Progenitor cell of endocrine pancreas (in vitro differentiated cells): Measurements from ENCODE around the gene NT5M. TPM values are rescaled to one million over a fixed set of nuclear protein-coding genes. Genes with fewer than 3 reads are reported as not detected.

Experiments
- DNase-seq: peaks from one replicate; pipeline ENCODE4 v3.0.0; 2021; ENCODE audit warnings: low spot score; ENCODE audit not compliant: unreplicated experiment
- H3K27ac Mint-ChIP-seq: 2 replicates; pipeline ENCODE4 v1.8.0; 2021; ENCODE audit warnings: mild to moderate bottlenecking, moderate library complexity, mixed read lengths
- H3K27me3 Mint-ChIP-seq: 2 replicates; pipeline ENCODE4 v1.8.0; 2021; ENCODE audit warnings: mixed read lengths
- H3K36me3 Mint-ChIP-seq: 2 replicates; pipeline ENCODE4 v1.8.0; 2022; ENCODE audit warnings: mixed read lengths; ENCODE audit not compliant: insufficient read depth
- H3K4me1 Mint-ChIP-seq: 2 replicates; pipeline ENCODE4 v1.8.0; 2021; ENCODE audit warnings: low read depth, mixed read lengths
- H3K4me3 Mint-ChIP-seq: 2 replicates; pipeline ENCODE4 v1.8.0; 2021; ENCODE audit warnings: low read depth, mild to moderate bottlenecking, moderate library complexity, mixed read lengths
- H3K9me3 Mint-ChIP-seq: 2 replicates; pipeline ENCODE4 v1.8.0; 2021; ENCODE audit warnings: low read depth, mixed read lengths
- total RNA-seq: library from RNA; stranded (reverse); gene quantifications from 2 replicates; pipeline ENCODE4 v1.2.1, GENCODE V29; 2021
- TF ChIP-seq, protein P1 (sequence below): fragments of 200-600 bp; sonication (generic); IDR thresholded peaks from one replicate; pipeline ENCODE4 v1.5.0; 2021; ENCODE audit warnings: antibody characterized with exemption, mild to moderate bottlenecking; ENCODE audit not compliant: unreplicated experiment

The NT5M gene
- total RNA-seq, 1 donor from 2014 or later: 2.4 TPM

DNA sequence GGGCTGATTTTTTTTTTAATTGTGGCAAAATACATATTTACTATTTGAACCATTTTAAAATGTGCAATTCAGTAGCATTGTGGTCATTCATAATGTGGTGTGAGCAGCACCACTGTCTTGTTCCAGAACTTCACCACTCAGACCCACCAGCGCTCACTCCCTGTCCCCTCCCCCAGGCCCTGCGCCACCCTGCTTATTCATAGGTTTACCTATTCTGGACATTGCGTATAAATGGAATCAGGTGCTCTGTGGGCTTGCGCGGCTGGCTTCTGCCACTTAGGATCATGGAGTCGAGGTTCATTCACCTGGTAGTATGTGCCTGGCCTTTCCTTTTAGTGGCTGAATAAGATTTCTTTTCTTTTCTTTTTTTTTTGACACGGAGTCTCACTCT, 59.4 kb downstream of the NT5M start:
- H3K36me3 Mint-ChIP-seq: no peaks in the 10 kb centered on the region
- H3K4me3 Mint-ChIP-seq: no peak overlapping the region
- H3K9me3 Mint-ChIP-seq: peaks cover 18% of the 10 kb centered on the region
- peaks cover 5% of the 10 kb centered on the region for H3K4me1 Mint-ChIP-seq
- no peak for DNase-seq
- TF ChIP-seq, protein P1, sequence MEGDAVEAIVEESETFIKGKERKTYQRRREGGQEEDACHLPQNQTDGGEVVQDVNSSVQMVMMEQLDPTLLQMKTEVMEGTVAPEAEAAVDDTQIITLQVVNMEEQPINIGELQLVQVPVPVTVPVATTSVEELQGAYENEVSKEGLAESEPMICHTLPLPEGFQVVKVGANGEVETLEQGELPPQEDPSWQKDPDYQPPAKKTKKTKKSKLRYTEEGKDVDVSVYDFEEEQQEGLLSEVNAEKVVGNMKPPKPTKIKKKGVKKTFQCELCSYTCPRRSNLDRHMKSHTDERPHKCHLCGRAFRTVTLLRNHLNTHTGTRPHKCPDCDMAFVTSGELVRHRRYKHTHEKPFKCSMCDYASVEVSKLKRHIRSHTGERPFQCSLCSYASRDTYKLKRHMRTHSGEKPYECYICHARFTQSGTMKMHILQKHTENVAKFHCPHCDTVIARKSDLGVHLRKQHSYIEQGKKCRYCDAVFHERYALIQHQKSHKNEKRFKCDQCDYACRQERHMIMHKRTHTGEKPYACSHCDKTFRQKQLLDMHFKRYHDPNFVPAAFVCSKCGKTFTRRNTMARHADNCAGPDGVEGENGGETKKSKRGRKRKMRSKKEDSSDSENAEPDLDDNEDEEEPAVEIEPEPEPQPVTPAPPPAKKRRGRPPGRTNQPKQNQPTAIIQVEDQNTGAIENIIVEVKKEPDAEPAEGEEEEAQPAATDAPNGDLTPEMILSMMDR: no peak
- peaks cover 21% of the 10 kb centered on the region for H3K27me3 Mint-ChIP-seq
- no peak overlapping the region for H3K27ac Mint-ChIP-seq

DNA sequence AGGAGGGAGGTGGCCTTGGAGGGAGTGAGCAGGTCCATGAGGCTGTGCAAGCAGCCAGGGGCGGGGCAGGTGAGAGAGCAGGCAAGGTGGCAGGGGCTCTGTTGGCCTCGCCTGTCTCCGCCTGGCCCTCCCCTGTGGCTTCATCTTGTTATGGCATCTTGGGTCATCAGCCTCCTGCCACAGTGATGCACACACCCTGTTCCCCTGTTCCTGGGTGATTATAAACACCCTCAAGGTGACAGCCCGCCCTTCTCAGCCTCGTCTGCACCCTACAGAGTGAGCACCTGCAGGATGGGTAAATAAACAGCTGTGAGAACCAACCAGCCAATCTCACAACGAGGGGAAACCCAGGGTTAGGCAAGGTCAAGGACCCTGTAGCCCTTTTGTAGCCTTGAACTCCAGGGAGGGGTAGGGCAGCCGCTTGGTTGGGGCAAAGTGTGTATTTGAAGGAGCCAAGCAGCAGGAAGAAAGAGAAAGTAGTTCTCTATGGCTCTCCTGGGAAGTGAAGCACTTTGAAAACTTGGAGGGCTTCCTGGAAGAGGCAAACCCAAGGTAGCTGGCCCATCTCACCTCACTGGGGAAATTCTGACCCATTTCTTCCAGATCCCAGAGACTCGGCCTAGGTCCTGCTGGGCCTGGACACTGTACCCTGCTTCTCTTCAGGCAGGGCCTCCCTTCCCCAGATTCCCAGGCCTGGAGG, 60.6 kb downstream of the NT5M start:
- Mint-ChIP-seq H3K4me1 (peaks cover 5% of the 10 kb centered on the region), H3K9me3 (peaks cover 15% of the 10 kb centered on the region), H3K27ac (no peak overlapping the region), H3K4me3 (no peak overlapping the region), H3K27me3 (peaks cover 18% of the 10 kb centered on the region), H3K36me3 (no peaks in the 10 kb centered on the region)
- DNase-seq: no peak
- TF ChIP-seq, protein P1: no peak

DNA sequence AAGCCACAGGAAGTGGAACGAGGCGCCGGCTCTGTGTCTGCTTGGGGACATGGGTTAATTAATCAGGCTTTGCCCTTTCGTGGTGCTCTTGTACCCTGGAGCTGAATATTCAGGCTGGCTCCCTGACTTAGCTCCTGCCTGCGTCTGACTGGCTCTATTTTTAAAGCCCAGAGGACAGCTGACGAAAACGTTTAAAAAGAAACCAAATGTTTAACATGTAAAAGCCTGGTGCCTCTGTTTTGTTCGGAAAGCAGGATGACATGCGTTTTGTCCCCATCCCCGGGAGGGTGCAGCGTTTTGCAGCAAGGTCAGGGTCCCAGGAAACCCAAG, 61.1 kb downstream of the NT5M start:
- no peak for DNase-seq
- Mint-ChIP-seq H3K4me3 (no peak overlapping the region), H3K27ac (no peak overlapping the region)

DNA sequence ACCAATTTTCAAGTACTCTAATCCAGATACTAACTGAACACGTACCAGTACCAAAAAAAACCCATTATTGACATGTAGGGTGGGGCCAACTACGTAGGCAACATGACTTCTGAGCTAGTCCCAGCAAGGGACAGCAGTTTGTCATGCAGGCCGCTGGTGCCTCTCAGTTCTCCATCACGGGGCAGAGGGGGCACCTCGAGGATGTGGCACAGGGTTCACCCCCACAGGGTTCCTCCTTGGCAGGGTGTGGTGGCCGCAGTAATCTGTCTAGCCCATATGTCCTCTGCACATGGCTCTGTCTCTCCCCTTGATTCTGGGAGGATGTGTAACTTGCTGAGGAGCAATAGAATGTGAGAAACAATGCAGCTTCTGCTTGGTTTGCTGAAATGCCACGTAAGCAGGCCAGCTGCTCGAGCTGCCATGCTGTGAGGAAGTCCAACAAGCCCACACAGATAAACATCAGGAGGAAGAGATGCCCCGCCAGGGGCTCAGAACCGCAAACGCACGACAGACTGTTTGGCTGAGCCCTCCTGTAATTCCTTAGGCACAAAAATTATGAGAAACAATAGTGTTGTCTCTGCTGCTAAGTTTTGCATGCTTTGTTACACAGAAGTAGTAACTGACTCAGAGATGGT, 62.4 kb downstream of the NT5M start:
- DNase-seq: no peak
- Mint-ChIP-seq H3K4me3 (no peak overlapping the region), H3K4me1 (peaks cover 9% of the 10 kb centered on the region), H3K36me3 (no peaks in the 10 kb centered on the region), H3K27me3 (peaks cover 17% of the 10 kb centered on the region), H3K27ac (no peak overlapping the region), H3K9me3 (peaks cover 1% of the 10 kb centered on the region)
- TF ChIP-seq, protein P1: no peak

More for the DNA sequence above, 61.1 kb downstream of the NT5M start:
- peaks cover 17% of the 10 kb centered on the region for H3K27me3 Mint-ChIP-seq
- peaks cover 13% of the 10 kb centered on the region for H3K9me3 Mint-ChIP-seq
- H3K4me1 Mint-ChIP-seq: peaks cover 5% of the 10 kb centered on the region
- TF ChIP-seq, protein P1: no peak
- H3K36me3 Mint-ChIP-seq: no peaks in the 10 kb centered on the region

DNA sequence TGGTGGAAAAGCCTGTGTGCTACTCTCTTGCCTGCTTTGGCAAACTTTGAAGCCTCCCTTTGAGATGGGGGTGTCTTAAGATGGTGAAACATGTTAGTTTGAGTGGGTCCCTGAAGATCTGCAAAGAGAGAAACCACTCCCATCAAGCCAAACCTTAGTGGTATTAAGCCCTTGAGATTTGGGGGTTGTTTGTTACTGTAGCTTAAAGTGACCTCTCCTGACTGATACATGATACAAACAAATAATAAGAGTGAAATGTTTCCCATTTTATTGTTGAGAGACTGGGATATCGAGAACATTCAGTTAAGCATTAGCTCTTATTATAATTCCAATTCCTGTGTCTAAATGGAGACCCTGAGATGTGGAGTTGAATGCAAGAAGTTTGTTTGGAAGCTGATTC, 63.1 kb downstream of the NT5M start:
- H3K9me3 Mint-ChIP-seq: no peaks in the 10 kb centered on the region
- H3K36me3 Mint-ChIP-seq: no peaks in the 10 kb centered on the region
- no peak overlapping the region for H3K4me3 Mint-ChIP-seq
- no peak overlapping the region for H3K27ac Mint-ChIP-seq
- TF ChIP-seq, protein P1: no peak
- no peak for DNase-seq
- H3K27me3 Mint-ChIP-seq: peaks cover 18% of the 10 kb centered on the region
- H3K4me1 Mint-ChIP-seq: peaks cover 11% of the 10 kb centered on the region
